Coronary artery (tissue), 2 donors: ENCODE data around the gene PIEZO1.

Source experiments
- DNase-seq: peaks from one replicate; pipeline ENCODE4 v3.0.0-alpha.2; 2017; ENCODE audit warnings: low spot score
- H3K27ac ChIP-seq, 2 donors: fragments of 200-600 bp; sonication (generic); one replicate each; pipeline ENCODE4 v1.5.1; 2016 to 2019
- H3K4me3 ChIP-seq: fragments of 200-600 bp; sonication (generic); 2 replicates; pipeline ENCODE4 v1.5.1; 2016; ENCODE audit warnings: mild to moderate bottlenecking, moderate library complexity
- CTCF ChIP-seq: fragments of 200-600 bp; sonication (generic); IDR thresholded peaks from one replicate; pipeline ENCODE4 v1.5.1; 2019; ENCODE audit warnings: antibody characterized with exemption

Gene PIEZO1

GRCh38 chr16:88730632-88731607 lies 54.1 kb downstream of the PIEZO1 start:
- DNase-seq: no peak
- Histone ChIP-seq H3K4me3 (no peak overlapping the region), H3K27ac (no peak overlapping the region)
- TF ChIP-seq CTCF: no peak

- no peak overlapping the region for H3K4me3 ChIP-seq
- no peak overlapping the region for H3K27ac ChIP-seq
- no peak for DNase-seq
- TF ChIP-seq CTCF: no peak
Measured at GRCh38 chr16:88727871-88728270, 57.1 kb downstream of the PIEZO1 start.

- no peak for DNase-seq
- TF ChIP-seq CTCF: no peak
- Histone ChIP-seq H3K27ac (no peak overlapping the region), H3K4me3 (no peak overlapping the region)
Measured at GRCh38 chr16:88726981-88727380, 58.0 kb downstream of the PIEZO1 start.

GRCh38 chr16:88726408-88726749 lies 58.6 kb downstream of the PIEZO1 start:
- H3K4me3 ChIP-seq: no peak overlapping the region
- DNase-seq: no peak
- no peak for TF ChIP-seq CTCF
- no peak overlapping the region for H3K27ac ChIP-seq

GRCh38 chr16:88725609-88726407 lies 59.2 kb downstream of the PIEZO1 start:
- Histone ChIP-seq H3K27ac (no peak overlapping the region), H3K4me3 (no peak overlapping the region)
- TF ChIP-seq CTCF: no peak
- no peak for DNase-seq

- no peak overlapping the region for H3K4me3 ChIP-seq
- TF ChIP-seq CTCF: no peak
- no peak for DNase-seq
Measured at GRCh38 chr16:88724855-88725555, 60.0 kb downstream of the PIEZO1 start.

More at GRCh38 chr16:88724855-88725555, 60.0 kb downstream of the PIEZO1 start:
- H3K27ac ChIP-seq: no peak overlapping the region
